Measurements from ENCODE around the gene RABL2A. TPM values are rescaled to one million over a fixed set of nuclear protein-coding genes. Genes with fewer than 3 reads are reported as not detected.
"Not testable (repeated sequence)": the region's sequence is repeated elsewhere in the genome, so short reads cannot be mapped to it uniquely, and the experiment has no call there.

RABL2A gene
- 8.8 TPM for polyA plus RNA-seq (2013, experiment 1 of 2; ENCODE audit: insufficient read length)
- polyA plus RNA-seq (2013, experiment 2 of 2; ENCODE audit: insufficient read length), result 9.9 TPM

DNA sequence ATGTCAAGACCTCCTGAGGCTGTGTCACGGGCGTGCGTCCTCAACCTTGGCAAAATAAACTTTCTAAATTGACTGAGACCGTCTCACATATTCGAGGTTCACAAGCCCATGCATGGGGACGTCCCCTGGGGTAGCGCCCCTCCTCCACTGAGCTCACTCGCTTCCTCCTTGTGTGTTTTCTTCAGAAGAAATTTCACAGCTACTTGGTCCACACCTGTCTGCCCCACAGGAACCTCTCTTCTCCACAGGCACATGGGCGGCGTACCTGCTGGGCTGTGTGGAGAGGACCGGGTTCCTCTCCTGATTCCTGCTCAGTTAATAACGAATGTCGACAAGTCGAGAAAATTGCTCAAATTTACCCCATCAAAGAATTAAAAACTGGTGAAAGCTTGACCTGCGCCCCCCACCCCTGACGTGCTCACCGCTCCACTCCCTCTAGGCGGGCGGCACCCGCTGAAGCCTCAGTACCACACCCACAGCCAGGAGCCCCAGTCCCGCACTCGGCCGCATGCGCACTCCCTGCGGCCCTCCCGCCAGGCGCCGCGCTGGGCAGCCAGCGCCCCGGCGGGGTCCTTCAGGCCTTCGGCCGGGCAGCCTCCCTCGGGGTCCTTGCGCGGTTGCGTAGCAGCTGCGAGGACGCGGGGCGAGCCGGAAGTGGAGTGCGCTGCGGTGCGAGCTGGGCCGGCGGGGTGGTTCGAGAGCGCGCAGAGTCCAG, at the start of gene RABL2A:
RABL2A (plus strand) TSS at position 651 of the 715 bp plus-strand sequence. CDS start 1,341 bp downstream, outside the sequence.
- DNase-seq, result peak; percentile 77

DNA sequence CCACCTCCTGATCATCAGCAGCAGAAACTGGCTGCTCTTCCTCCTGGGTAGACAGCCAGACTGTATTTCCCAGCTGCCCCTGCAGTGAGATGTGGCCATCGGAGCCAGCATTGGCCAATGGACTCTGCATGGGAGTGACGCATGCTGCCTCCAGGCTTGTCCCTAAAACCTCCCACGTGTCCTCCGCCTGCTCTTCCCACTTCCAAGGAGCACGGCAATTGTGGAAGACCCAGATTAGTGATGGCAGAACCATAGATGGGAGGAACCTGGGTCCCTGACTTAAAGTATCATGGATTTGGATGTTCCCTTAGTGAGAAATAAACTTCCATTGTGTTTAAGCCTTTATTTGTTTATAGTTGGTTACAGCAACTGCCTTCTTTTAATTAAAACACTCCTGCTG, 48.6 kb upstream of the RABL2A start:
- DNase-seq, result not testable (repeated sequence)

DNA sequence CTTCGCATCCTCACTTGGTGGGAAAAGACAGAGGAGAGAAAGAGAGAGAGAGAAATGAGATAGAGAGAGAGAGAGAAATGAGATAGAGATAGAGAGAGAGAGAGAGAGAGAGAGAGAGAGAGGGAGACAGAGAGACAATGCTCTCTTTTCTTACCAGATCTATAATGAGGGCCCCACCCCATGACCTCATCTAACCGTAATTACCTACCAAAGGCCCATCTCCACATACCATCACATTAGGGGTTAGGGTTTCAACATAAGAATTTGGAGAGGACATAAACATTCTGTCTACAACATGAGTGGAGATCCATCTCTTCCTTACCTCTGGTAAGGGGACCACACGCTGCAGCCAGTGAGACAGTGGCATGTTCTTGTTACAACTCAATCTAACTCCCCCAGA, 44.6 kb upstream of the RABL2A start:
- not testable (repeated sequence) for DNase-seq

DNA sequence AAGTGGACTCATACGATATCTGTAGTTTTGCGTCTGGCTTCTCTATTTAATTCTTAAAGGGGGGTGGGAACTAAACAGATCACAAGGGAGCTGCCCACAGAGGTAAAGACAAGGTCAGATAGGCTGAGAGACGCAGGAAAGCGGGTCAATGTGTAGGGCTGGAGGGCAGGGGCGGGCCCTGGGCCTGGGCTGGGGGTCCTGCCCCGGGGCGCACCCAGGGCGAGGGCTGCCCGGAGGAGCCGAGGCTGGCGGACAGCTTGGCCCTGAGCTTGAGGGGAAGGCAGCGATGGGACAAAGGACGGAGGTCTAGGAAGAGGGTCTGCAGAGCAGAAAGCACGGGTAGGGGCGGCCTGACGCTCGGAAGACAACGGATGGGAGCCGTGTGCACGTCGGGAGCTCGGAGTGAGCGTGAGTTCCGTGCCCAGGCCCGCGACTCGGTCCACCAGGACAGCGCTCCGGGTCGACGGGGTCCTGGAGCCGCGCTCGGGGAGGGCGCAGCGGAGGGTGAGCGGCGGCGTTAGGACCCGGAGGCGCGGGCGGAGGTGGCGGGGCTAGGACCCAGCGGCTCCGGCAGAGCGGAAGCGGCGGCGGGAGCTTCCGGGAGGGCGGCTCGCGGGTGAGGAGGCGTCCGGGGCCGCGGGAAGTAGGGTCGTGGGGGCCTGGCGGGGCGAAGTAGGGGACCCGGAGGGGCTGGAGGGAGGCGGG, 43.4 kb upstream of the RABL2A start:
- peak; percentile 79 for DNase-seq

DNA sequence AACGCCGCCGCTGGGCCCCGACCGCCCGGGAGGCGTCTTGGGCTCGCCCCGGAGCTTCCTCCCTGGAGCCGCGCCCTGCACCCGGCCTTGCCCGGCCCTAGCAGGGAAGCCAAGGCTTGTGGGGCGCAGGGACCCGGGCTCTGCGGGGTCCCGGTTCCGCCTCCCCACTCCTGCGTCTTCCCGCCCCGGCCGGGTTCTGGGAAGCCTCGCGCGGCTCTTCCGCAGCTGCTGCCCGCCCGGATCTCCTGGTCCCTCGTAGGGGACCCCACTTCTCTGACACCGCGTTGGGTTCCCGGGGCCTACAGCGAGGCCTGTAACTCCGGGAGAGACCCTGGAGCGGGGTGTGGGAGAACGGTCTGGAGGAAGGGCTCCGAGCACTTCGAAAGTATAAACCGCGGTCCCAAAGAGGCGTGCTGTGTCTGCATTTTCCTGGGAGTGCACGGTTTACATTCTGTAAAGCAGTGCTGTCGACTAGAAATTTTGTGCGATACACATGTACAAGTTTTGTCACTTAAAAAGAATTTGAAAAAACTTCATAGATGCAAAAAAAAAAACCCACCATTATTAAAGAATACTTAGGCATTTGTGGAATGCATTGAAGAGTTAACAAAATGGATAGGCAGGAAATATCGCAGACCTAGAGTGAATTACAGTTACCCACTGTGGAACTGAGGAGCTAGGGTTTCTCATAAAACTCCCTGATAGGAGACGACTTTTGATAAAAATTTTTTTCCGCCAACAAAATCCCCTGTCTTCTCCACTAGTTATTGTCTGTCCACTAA, 42.6 kb upstream of the RABL2A start:
- peak; percentile 31 for DNase-seq

DNA sequence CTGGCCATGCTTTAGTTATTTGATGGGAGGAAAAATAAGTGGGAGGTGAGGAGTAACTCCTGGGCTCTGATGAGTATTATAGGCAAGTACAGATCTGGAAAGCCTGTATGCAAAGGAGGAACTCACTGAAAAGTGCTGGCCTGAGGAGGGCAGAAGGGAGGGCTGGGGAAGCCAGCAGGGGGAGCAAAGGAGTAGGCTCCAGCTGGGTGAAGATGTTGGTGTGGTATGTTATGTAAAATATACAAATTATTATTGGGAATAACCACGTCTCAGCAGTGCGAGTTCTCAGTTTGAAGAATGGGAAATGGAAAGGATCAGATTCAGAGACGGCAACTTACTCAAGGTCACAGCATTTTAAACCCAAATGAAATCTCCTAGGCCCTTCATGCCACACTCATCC, 39.9 kb upstream of the RABL2A start:
- DNase-seq, result peak; percentile 34

DNA sequence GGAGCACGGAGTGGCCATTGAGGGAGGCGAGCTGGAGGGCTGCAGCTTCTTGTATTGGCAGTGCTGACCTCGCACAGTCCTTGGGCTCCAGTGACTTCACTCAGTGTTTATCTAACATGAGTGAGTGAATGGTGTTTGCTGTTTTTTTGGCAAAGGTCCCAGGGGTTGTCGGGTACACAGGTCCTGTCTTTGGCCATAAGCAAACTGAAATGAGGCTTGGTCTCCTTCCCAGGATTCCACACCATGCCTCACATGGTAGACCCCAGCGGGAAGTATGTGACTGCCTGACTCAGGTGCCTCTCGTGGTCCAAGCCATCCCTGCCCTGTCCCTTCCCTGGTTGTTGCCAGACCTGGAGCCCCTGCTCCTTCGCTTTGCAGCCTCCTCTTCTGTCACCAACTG, 37.5 kb upstream of the RABL2A start:
- not testable (repeated sequence) for DNase-seq

DNA sequence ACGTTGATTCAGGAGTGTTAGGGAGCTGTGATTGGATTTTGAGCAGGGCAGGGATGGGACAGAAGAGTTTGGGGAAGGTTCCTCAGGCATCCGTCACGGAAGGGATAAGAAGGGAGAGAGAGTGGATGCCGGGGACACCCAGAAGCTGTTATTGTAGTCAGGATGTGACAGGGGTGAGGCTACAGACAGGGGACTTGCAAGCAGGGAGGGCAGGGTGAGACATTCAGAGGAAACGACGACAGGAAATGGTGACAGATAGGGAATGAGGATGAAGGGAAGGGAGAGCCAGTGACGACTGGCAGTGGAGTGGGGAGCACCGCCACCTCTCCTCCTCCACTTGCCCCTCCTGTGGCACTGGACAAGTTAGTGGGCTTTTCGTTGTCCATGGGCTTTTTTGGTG, 35.1 kb upstream of the RABL2A start:
- DNase-seq, result peak; percentile 10

DNA sequence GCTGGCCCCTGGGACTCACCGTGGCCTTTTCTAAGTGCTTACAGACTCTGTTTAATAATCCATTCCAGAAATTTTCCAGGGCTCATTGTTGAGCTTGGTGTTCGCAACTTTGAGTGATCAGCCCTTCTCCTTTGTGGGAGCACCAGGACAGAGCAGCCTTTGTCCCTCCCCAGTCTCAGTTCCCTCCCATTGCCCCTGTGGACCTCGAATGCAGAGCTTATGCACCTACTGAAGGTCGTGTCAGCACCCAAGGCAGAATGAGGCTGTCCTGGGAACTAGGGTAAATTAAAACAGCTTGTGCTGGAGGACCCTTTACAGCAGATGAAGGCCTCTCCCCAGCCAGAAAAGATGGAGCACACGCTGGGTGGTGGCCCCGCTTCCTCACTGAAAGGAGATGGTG, 33.8 kb upstream of the RABL2A start:
- not testable (repeated sequence) for DNase-seq

DNA sequence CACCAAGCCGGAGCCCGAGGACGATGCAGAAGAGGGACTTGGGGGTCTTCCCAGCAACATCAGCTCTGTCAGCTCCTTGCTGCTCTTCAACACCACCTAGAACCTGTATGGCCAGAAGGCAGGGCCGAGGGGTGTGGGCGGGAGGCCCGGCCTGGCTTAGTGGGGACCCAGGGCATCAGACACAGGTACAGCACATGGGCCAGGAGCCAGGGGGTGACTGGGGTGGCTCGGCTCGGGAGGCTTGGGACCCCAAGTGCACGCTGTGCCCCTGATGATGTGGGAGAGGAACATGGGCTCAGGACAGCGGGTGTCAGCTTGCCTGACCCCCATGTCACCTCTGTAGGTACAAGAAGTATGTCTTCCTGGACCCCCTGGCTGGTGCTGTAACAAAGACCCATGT, 31.3 kb upstream of the RABL2A start:
- not testable (repeated sequence) for DNase-seq

DNA sequence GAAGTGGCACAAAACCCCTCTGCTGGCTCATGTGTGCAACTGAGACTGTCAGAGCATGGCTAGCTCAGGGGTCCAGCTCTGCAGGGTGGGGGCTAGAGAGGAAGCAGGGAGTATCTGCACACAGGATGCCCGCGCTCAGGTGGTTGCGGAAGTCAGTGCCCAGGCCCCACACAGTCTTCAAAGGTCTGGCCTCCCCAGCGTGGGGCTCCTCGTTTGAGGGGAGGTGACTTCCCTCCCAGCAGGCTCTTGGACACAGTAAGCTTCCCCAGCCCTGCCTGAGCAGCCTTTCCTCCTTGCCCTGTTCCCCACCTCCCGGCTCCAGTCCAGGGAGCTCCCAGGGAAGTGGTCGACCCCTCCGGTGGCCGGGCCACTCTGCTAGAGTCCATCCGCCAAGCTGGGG, 29.9 kb upstream of the RABL2A start:
- DNase-seq, result not testable (repeated sequence)

DNA sequence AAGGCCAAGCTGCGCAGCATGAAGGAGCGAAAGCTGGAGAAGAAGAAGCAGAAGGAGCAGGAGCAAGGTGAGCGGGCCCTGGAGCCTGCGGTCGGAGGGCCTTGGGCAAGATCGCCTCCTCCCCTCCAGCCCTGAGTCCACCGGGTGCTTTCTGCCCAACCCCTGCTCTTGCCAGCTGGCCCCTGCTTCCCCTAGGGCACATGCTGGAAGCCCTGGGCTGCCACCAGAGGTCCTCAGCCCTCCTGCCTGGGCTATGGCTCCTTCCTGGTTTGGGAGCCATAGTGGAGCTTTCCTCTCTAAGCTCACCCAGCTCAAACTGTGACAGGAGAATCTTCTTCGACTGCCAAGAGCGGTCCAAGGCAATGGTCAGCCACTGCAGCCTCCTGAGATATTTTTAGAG, 29.5 kb upstream of the RABL2A start:
- DNase-seq, result peak; percentile 5

DNA sequence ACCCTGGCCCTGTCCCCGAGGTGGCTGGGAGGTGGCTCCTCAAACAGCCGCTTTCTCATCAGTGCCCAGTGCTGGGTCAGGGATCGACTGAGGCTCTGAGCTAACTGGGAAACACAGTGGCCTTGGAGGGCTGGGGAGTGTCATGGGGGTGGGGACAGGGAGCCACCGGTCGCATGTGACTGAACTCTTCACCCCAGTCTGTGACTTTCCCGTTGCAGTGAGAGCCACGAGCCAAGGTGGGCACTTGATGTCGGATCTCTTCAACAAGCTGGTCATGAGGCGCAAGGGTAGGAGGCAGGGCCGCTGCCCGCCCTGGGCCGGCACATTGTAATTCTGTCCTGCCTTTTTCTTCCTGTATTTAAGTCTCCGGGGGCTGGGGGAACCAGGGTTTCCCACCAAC, 28.9 kb upstream of the RABL2A start:
- not testable (repeated sequence) for DNase-seq

DNA sequence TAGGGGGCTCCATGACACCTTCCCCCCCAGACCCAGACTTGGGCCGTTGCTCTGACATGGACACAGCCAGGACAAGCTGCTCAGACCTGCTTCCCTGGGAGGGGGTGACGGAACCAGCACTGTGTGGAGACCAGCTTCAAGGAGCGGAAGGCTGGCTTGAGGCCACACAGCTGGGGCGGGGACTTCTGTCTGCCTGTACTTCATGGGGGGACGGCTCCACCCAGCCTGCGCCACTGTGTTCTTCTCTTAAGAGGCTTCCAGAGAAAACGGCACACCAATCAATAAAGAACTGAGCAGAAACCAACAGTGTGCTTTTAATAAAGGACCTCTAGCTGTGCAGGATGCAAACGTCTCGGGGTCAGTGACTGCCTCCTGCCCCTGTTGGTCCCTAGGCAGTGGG, 28.3 kb upstream of the RABL2A start:
- DNase-seq, result not testable (repeated sequence)

DNA sequence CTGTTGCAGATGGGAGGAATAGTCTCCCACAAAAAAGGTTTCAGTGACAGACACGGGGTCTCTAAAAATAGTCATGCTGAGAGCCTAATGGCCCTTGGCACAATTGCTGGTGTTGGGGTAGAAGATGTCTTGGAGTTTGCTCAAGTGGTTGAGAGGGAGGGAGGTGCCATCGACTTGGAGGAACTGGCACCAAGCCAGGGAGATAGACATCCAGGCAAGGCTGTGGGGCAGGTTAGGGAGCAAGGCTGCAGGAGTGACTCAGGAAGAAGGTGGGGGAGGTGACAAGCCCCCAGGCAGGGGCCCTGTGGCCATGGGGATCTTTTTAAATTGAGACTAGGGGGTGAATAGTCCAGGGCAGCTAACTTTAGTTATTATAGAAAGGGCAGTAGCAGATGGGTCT, 27.9 kb upstream of the RABL2A start:
- DNase-seq, result not testable (repeated sequence)

DNA sequence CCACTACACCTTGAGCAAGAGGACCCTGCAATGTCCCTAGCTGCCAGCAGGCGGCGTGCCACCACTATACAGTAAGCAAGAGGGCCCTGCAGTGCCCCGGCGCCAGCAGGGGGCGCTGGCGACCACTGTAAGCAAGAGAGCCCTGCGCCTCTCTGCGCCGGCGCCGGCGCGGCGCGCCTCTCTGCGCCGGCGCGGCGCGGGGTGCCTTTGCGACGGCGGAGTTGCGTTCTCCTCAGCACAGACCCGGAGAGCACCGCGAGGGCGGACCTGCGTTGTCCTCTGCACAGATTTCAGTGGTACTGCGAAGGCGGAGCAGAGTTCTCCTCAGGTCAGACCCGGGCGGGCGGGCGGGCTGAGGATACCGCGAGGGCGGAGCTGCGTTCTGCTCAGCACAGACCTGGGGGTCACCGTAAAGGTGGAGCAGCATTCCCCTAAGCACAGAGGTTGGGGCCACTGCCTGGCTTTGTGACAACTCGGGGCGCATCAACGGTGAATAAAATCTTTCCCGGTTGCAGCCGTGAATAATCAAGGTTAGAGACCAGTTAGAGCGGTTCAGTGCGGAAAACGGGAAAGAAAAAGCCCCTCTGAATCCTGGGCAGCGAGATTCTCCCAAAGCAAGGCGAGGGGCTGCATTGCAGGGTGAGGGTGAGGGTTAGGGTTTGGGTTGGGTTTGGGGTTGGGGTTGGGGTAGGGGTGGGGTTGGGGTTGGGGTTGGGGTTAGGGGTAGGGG, 24.9 kb upstream of the RABL2A start:
- DNase-seq, result peak; percentile 36

DNA sequence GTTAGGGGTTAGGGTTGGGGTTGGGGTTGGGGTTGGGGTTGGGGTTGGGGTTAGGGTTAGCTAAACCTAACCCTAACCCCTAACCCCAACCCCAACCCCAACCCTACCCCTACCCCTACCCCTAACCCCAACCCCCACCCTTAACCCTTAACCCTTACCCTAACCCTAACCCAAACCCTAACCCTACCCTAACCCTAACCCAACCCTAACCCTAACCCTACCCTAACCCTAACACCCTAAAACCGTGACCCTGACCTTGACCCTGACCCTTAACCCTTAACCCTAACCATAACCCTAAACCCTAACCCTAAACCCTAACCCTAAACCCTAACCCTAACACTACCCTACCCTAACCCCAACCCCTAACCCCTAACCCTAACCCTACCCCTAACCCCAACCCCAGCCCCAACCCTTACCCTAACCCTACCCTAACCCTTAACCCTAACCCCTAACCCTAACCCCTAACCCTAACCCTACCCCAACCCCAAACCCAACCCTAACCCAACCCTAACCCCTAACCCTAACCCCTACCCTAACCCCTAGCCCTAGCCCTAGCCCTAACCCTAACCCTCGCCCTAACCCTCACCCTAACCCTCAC, 24.1 kb upstream of the RABL2A start:
- DNase-seq, result peak; percentile 7

DNA sequence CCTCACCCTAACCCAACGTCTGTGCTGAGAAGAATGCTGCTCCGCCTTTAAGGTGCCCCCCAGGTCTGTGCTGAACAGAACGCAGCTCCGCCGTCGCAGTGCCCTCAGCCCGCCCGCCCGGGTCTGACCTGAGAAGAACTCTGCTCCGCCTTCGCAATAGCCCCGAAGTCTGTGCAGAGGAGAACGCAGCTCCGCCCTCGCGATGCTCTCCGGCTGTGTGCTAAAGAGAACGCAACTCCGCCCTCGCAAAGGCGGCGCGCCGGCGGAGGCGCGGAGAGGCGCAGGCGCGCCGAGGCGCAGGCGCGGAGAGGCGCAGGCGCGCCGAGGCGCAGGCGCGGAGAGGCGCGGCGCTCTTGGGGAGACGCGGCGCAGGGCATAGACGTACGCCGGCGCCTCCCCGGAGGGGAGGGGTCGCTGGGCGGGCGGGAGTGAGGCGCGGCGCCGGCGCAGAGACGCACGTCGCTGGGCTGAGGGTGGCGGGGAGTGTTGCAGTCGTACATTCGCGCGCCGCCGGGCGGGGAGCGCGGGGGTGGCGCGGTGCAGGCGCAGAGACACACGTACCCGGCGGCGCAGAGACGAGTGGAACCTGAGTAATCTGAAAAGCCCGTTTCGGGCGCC, 23.5 kb upstream of the RABL2A start:
- DNase-seq, result peak; percentile 93

DNA sequence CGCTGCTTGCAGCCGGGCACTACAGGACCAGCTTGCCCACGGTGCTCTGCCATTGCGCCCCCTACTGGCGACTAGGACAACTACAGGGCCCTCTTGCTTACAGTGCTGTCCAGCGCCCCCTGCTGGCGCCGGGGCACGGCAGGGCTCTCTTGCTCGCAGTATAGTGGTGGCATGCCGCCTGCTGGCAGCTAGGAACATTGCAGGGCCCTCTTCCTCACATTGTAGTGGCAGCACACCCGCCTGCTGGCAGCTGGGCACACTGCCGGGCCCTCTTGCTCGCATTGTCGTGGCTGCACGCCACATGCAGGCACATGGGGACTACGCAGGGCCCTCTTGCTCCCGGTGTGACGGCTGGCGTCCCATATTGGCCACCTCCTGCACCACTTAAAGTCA, 23.0 kb upstream of the RABL2A start:
- peak; percentile 88 for DNase-seq

DNA sequence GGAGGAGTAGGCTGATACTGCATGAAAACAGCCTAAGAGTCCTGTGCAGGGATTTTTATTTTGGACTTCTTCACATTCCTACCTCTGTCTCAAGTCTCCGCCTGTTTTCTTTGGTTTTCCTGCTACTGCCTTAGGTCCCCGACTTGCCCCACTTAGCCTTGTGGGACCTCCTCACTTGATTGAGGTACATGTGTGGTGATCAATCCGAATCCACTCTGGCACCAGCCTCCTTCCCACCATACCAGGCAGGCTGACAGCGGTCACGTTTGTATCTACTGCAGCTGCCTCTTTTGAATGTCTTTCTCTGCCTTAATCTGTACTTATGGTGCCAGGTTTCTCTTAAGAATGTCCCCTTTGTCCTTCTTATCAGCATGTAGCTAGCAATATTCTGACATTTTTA, 22.4 kb upstream of the RABL2A start:
- DNase-seq, result not testable (repeated sequence)

DNA sequence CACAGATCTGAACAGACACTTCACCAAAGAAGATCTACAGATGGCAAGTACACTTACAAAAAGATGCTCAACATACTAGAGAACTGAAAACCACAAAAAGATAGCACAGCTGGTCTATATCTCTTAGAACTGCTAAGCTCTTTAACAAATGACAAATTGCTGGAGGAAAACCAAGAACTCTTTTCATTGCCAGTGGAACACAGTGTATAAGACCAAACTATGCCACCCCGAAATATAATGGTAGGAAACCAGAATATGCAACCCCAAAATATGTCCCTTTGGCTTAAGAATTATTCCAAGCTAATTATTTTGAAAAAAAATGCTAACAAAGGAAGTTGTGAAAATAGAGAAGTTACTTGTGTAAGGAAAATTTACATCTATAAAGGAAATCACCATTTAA, 21.0 kb upstream of the RABL2A start:
- not testable (repeated sequence) for DNase-seq

DNA sequence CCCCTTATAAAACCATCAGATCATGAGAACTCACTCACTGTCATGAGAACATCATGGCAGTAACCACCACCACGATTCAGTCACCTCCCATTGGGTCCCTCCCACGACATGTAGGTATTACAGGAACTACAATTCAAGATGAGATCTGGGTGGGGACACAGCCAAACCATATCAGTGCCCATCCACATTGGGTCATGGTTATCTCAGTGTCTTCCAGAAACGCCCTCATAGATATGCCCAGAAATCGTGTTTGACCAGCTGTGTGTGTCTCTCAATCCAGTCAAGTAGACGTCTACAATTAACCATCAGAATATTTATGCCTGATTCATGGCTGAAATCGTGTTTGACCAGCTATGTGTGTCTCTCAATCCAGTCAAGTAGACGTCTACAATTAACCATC, 17.2 kb upstream of the RABL2A start:
- DNase-seq, result not testable (repeated sequence)

Data from fibroblast of skin of back (primary cell).